HepG2 (cell line): ENCODE measurements around the gene VAC14. TPM values are rescaled to one million over a fixed set of nuclear protein-coding genes. Genes with fewer than 3 reads are reported as not detected.

Source experiments
- ATF2 ChIP-seq: sonication (generic); formaldehyde crosslinking; IDR thresholded peaks from 2 replicates; pipeline ENCODE4 v1.4.0; 2020; ENCODE audit warnings: missing genetic modification reagents
- BHLHE40 ChIP-seq: IDR thresholded peaks from 2 replicates; pipeline ENCODE4 v1.6.1; 2011; ENCODE audit warnings: low read length, improper control_type of control experiment
- CBFB ChIP-seq: sonication (generic); formaldehyde crosslinking; IDR thresholded peaks from 2 replicates; pipeline ENCODE4 v1.4.0; 2020; ENCODE audit warnings: missing genetic modification reagents
- DNMT3B ChIP-seq: conservative IDR thresholded peaks from 2 replicates; pipeline ENCODE4 v1.6.1; 2016; ENCODE audit warnings: missing biosample characterization, control low read depth
- DRAP1 ChIP-seq: IDR thresholded peaks from 2 replicates; pipeline ENCODE4 v1.6.1; 2016; ENCODE audit warnings: missing genetic modification reagents, missing compliant biosample characterization
- FOXJ3 ChIP-seq: sonication (generic); formaldehyde crosslinking; IDR thresholded peaks from 2 replicates; pipeline ENCODE4 v1.4.0; 2020; ENCODE audit warnings: missing genetic modification reagents, mild to moderate bottlenecking, borderline replicate concordance
- GTF2F1 ChIP-seq: fragments of 150-350 bp; IDR thresholded peaks from 2 replicates; pipeline ENCODE4 v1.6.1; 2014; ENCODE audit warnings: low read length
- HCFC1 ChIP-seq: fragments of 150-350 bp; IDR thresholded peaks from 2 replicates; pipeline ENCODE4 v1.6.1; 2014; ENCODE audit warnings: low read depth, low read length
- HNF1B ChIP-seq: sonication (generic); formaldehyde crosslinking; IDR thresholded peaks from 2 replicates; pipeline ENCODE4 v1.5.1; 2020; ENCODE audit warnings: mild to moderate bottlenecking, moderate library complexity, missing genetic modification reagents
- HOXA3 ChIP-seq: sonication (generic); formaldehyde crosslinking; IDR thresholded peaks from 2 replicates; pipeline ENCODE4 v1.5.0; 2020; ENCODE audit warnings: missing genetic modification reagents
- JDP2 ChIP-seq: sonication (generic); formaldehyde crosslinking; IDR thresholded peaks from 2 replicates; pipeline ENCODE4 v1.8.1; 2022; ENCODE audit warnings: missing genetic modification reagents, borderline replicate concordance
- KAT7 ChIP-seq: IDR thresholded peaks from 2 replicates; pipeline ENCODE4 v1.6.1; 2018; ENCODE audit warnings: borderline replicate concordance, missing compliant biosample characterization
- MIXL1 ChIP-seq: IDR thresholded peaks from 2 replicates; pipeline ENCODE4 v1.6.1; 2016
- NFRKB ChIP-seq: fragments of 450-650 bp; IDR thresholded peaks from 2 replicates; pipeline ENCODE4 v1.6.1; 2017
- PAWR ChIP-seq: sonication (generic); formaldehyde crosslinking; IDR thresholded peaks from 2 replicates; pipeline ENCODE4 v1.4.0; 2020; ENCODE audit warnings: missing genetic modification reagents, mild to moderate bottlenecking, borderline replicate concordance
- POLR2A ChIP-seq, 2 experiments: IDR thresholded peaks; 2 replicates each; pipeline ENCODE4 v1.6.1; 2011; ENCODE audit warnings: low read depth in 2 of 2, low read length in 2 of 2, mild to moderate bottlenecking in 1 of 2, moderate library complexity in 1 of 2; ENCODE audit not compliant: insufficient read depth in 1 of 2
- TMF1 ChIP-seq: sonication (generic); formaldehyde crosslinking; IDR thresholded peaks from 2 replicates; pipeline ENCODE4 v1.8.1; 2022; ENCODE audit warnings: low read depth, missing genetic modification reagents
- ZMAT3 ChIP-seq: sonication (generic); formaldehyde crosslinking; conservative IDR thresholded peaks from 2 replicates; pipeline ENCODE4 v1.7.0; 2021; ENCODE audit warnings: missing genetic modification reagents
- ZNF17 ChIP-seq: sonication (generic); formaldehyde crosslinking; IDR thresholded peaks from 2 replicates; pipeline ENCODE4 v1.5.0; 2020; ENCODE audit warnings: mild to moderate bottlenecking, missing genetic modification reagents
- ZNF20 ChIP-seq: sonication (generic); formaldehyde crosslinking; IDR thresholded peaks from 2 replicates; pipeline ENCODE4 v1.4.0; 2020; ENCODE audit warnings: mild to moderate bottlenecking, moderate library complexity, missing genetic modification reagents
- ZNF260 ChIP-seq: sonication (generic); formaldehyde crosslinking; IDR thresholded peaks from 2 replicates; pipeline ENCODE4 v1.4.0; 2020; ENCODE audit warnings: missing genetic modification reagents, low read depth, mild to moderate bottlenecking, borderline replicate concordance
- ZNF274 ChIP-seq: sonication (generic); formaldehyde crosslinking; IDR thresholded peaks from 2 replicates; pipeline ENCODE4 v1.5.1; 2020; ENCODE audit warnings: mild to moderate bottlenecking, missing genetic modification reagents
- ZNF329 ChIP-seq: sonication (generic); formaldehyde crosslinking; IDR thresholded peaks from 2 replicates; pipeline ENCODE4 v1.9.0; 2021; ENCODE audit warnings: low read depth, mild to moderate bottlenecking, missing genetic modification reagents
- ZNF431 ChIP-seq: sonication (generic); formaldehyde crosslinking; IDR thresholded peaks from 2 replicates; pipeline ENCODE4 v1.9.0; 2022; ENCODE audit warnings: missing genetic modification reagents, low read depth, mild to moderate bottlenecking, borderline replicate concordance
- ZNF550 ChIP-seq: sonication (generic); formaldehyde crosslinking; IDR thresholded peaks from 2 replicates; pipeline ENCODE4 v1.4.0; 2020; ENCODE audit warnings: mild to moderate bottlenecking, missing genetic modification reagents, borderline replicate concordance
- ZNF614 ChIP-seq: IDR thresholded peaks from 2 replicates; pipeline ENCODE4 v1.6.1; 2018; ENCODE audit warnings: missing biosample characterization, missing genetic modification reagents, inconsistent platforms, borderline replicate concordance
- ZNF672 ChIP-seq: sonication (generic); formaldehyde crosslinking; IDR thresholded peaks from 2 replicates; pipeline ENCODE4 v1.8.1; 2022; ENCODE audit warnings: missing genetic modification reagents
- polyA plus RNA-seq, 8 experiments: library from polyadenylated mRNA; depleted of rRNA in 3 of 8; stranded (reverse) in 7 of 8; unstranded in 1 of 8; fragments of >200 nt; fragmentation: Illumina TruSeq in 4 of 8; extraction: Trizol in 4 of 8; gene quantifications; 2 replicates each; pipeline versions ENCODE4 v1.2.1 to v1.2.3, GENCODE V29; 2011 to 2016; ENCODE audit warnings: low read depth in 4 of 8, missing spikeins in 1 of 8, mixed read lengths in 1 of 8; ENCODE audit not compliant: insufficient read depth in 1 of 8
- total RNA-seq, 5 experiments: library from RNA; depleted of rRNA; stranded (reverse); fragments of >200 nt; fragmentation: Illumina TruSeq; extraction: Trizol; gene quantifications; 2 replicates each; pipeline ENCODE4 v1.2.3, GENCODE V29; 2016; ENCODE audit warnings: low read depth in 1 of 5

Gene VAC14
- total and polyA plus RNA-seq, 2 of the 13 experiments (the other 11 are each of a cell fraction or from before 2014, with no cell fraction given) = 23.5 to 24.6 TPM

GRCh38 chr16:70738083-70738977, 62.6 kb downstream of the VAC14 start (continued):
- TF ChIP-seq ATF2 (CRISPR knock-in tag) (peak; percentile 19; the same call in 1 of the 2 replicates), MIXL1 (CRISPR knock-in tag) (peak; percentile 46; the same call in 1 of the 2 replicates), ZNF260 (CRISPR knock-in tag) (no peak), FOXJ3 (CRISPR knock-in tag) (no peak), ZNF431 (CRISPR knock-in tag) (no peak), GTF2F1 (no peak), DRAP1 (CRISPR knock-in tag) (no peak; the same call in 1 of the 2 replicates), JDP2 (CRISPR knock-in tag) (no peak), ZNF274 (CRISPR knock-in tag) (no peak), KAT7 (CRISPR knock-in tag) (peak; percentile 85; the same call in 1 of the 2 replicates), HOXA3 (CRISPR knock-in tag) (peak; percentile 77), ZNF614 (CRISPR knock-in tag) (0 out of 2 replicates have a peak, but pooled peaks have one; percentile 39), DNMT3B (CRISPR knock-in tag) (no peak), NFRKB (no peak), ZMAT3 (CRISPR knock-in tag) (no peak), ZNF672 (CRISPR knock-in tag) (no peak), ZNF17 (CRISPR knock-in tag) (no peak), HCFC1 (no peak), ZNF329 (CRISPR knock-in tag) (no peak), TMF1 (no peak), CBFB (CRISPR knock-in tag) (no peak), ZNF550 (CRISPR knock-in tag) (0 out of 2 replicates have a peak, but pooled peaks have one; percentile 25), ZNF20 (no peak), PAWR (CRISPR knock-in tag) (no peak), BHLHE40 (no peak), POLR2A (IDR thresholded peaks at IDR 0.05; ENCODE audit: insufficient read depth in 1 of 2, low read depth in 2 of 2, low read length in 2 of 2) (no peak), HNF1B (no peak)
